PC-3 (cell line): ENCODE results near the gene SRSF5. TPM values are rescaled to one million over a fixed set of nuclear protein-coding genes. Genes with fewer than 3 reads are reported as not detected.

ENCODE experiments used
- ATAC-seq: fragments of 200-7000 bp; cut with Tn5 transposase; 2 replicates; pipeline ENCODE4 v1.9.1; 2020; ENCODE audit warnings: mild to moderate bottlenecking, moderate library complexity
- BruUV-seq: library from RNA; stranded (reverse); fragments of 400-500 nt; replicated peaks from 2 replicates; lab custom pipeline; 2021; lab: Mats Ljungman, UMichigan
- CTCF ChIA-PET: fragments of 300-600 bp; sonication (Branson Sonifier 250); formaldehyde crosslinking; loops from one replicate; lab custom pipeline; 2022; ENCODE audit warnings: antibody characterized with exemption; lab: Charles Lee
- POLR2A ChIA-PET: fragments of 300-600 bp; sonication (Branson Sonifier 250); formaldehyde crosslinking; loops from one replicate; lab custom pipeline; 2022; ENCODE audit warnings: antibody characterized with exemption; ENCODE audit not compliant: unreplicated experiment; lab: Charles Lee
- DNase-seq: peaks from one replicate; pipeline ENCODE4 v3.0.0-alpha.2; 2015
- H2AFZ ChIP-seq: fragments of 300-600 bp; sonication (generic); 2 replicates; pipeline ENCODE4 v1.6.0; 2016; ENCODE audit warnings: antibody characterized with exemption, low read length
- H3F3A ChIP-seq: fragments of 300-600 bp; sonication (generic); one replicate; pipeline ENCODE4 v1.6.0; 2017; ENCODE audit warnings: antibody characterized with exemption, low read length, control low read depth, mild to moderate bottlenecking; ENCODE audit not compliant: unreplicated experiment
- H3K27ac ChIP-seq: fragments of 300-600 bp; sonication (generic); 2 replicates; pipeline ENCODE4 v1.5.1; 2016; ENCODE audit warnings: mild to moderate bottlenecking, low read length
- H3K27me3 ChIP-seq: fragments of 300-600 bp; sonication (generic); 2 replicates; pipeline ENCODE4 v1.6.1; 2016; ENCODE audit warnings: low read length, mixed read lengths
- H3K36me3 ChIP-seq: fragments of 300-600 bp; sonication (generic); 2 replicates; pipeline ENCODE4 v1.6.1; 2016; ENCODE audit warnings: low read depth, mixed run types, low read length, mixed read lengths
- H3K4me1 ChIP-seq: fragments of 300-600 bp; sonication (generic); 2 replicates; pipeline ENCODE4 v1.5.1; 2016; ENCODE audit warnings: low read length; ENCODE audit not compliant: insufficient read depth
- H3K4me2 ChIP-seq: fragments of 300-600 bp; sonication (generic); 2 replicates; pipeline ENCODE4 v1.6.0; 2016; ENCODE audit warnings: low read length
- H3K4me3 ChIP-seq: fragments of 300-600 bp; sonication (generic); 2 replicates; pipeline ENCODE4 v1.5.1; 2016; ENCODE audit warnings: mild to moderate bottlenecking, low read length, mixed read lengths
- H3K79me2 ChIP-seq: fragments of 300-600 bp; sonication (generic); 2 replicates; pipeline ENCODE4 v1.6.1; 2017; ENCODE audit warnings: low read length, mixed read lengths
- H3K9ac ChIP-seq: fragments of 300-600 bp; sonication (generic); 2 replicates; pipeline ENCODE4 v1.6.0; 2016; ENCODE audit warnings: mild to moderate bottlenecking, low read length
- H3K9me2 ChIP-seq: fragments of 300-600 bp; sonication (generic); replicated peaks from 2 replicates; pipeline ENCODE4 v1.6.1; 2016; ENCODE audit warnings: mixed run types, low read length, mixed read lengths
- H3K9me3 ChIP-seq: fragments of 300-600 bp; sonication (generic); 2 replicates; pipeline ENCODE4 v1.6.1; 2016; ENCODE audit warnings: low read length, mixed read lengths
- H4K20me1 ChIP-seq: fragments of 300-600 bp; sonication (generic); 2 replicates; pipeline ENCODE4 v1.6.1; 2016; ENCODE audit warnings: low read length, mixed read lengths
- EZH2 ChIP-seq: fragments of 300-600 bp; sonication (generic); IDR thresholded peaks from one replicate; pipeline ENCODE4 v1.6.1; 2017; ENCODE audit warnings: antibody characterized with exemption, mild to moderate bottlenecking, low read length; ENCODE audit not compliant: unreplicated experiment
- EZH2phosphoT487 ChIP-seq: fragments of 300-600 bp; sonication (generic); IDR thresholded peaks from 2 replicates; pipeline ENCODE4 v1.6.1; 2018; ENCODE audit warnings: mild to moderate bottlenecking, antibody characterized with exemption, low read length, borderline replicate concordance
- intact Hi-C: fragments of 100-400 bp; cut with micrococcal nuclease; formaldehyde crosslinking; loops from 2 replicates; pipeline ENCODE4 v1.9.0; 2023
- total RNA-seq: library from RNA; depleted of rRNA; stranded (reverse); fragments of >200 nt; gene quantifications from 2 replicates; pipeline ENCODE4 v1.2.3, GENCODE V29; 2014
- TF ChIP-seq, protein P1 (sequence below): fragments of 300-600 bp; sonication (generic); conservative IDR thresholded peaks from 2 replicates; pipeline ENCODE4 v1.5.1; 2017; ENCODE audit warnings: antibody characterized with exemption, low read depth, mild to moderate bottlenecking, low read length

SRSF5 gene
- total RNA-seq, 1 experiment from 2014 or later = 213 TPM

DNA sequence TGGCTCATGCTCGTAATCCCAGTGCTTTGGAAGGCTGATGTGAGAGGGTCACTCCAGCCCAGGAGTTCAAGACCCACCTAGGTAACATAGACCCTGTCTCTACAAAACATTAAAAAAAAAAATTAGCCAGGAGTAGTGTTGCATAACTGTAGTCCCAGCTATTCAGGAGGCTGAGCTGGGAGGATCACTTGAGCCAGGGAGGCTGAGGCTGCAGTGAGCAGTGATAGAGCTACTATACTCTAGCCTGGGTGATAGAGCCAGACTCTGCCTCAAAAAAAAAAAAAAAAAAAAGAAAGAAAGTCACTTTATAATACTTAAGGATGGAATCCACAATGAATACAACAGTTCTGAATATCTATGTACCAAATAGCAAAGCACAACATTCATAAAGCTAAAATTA is 40.2 kb downstream of the SRSF5 start:
- no peak overlapping the region for H2AFZ ChIP-seq
- no peak overlapping the region for H3K4me2 ChIP-seq
- H3K9me3 ChIP-seq = no peaks in the 10 kb centered on the region
- no peaks in the 10 kb centered on the region for H3K4me1 ChIP-seq
- H4K20me1 ChIP-seq = no peaks in the 10 kb centered on the region
- no TSS peak for BruUV-seq
- POLR2A ChIA-PET = no interaction called here
- H3K27me3 ChIP-seq = peaks cover 18% of the 10 kb centered on the region; the same call in 1 of the 2 replicates
- DNase-seq (no peak), ATAC-seq (no peak)
- H3K79me2 ChIP-seq = no peaks in the 10 kb centered on the region
- H3K36me3 ChIP-seq = no peaks in the 10 kb centered on the region
- intact Hi-C loops = no loop called here
- TF ChIP-seq EZH2phosphoT487 (no peak), EZH2 (no peak)
- TF ChIP-seq, protein P1, sequence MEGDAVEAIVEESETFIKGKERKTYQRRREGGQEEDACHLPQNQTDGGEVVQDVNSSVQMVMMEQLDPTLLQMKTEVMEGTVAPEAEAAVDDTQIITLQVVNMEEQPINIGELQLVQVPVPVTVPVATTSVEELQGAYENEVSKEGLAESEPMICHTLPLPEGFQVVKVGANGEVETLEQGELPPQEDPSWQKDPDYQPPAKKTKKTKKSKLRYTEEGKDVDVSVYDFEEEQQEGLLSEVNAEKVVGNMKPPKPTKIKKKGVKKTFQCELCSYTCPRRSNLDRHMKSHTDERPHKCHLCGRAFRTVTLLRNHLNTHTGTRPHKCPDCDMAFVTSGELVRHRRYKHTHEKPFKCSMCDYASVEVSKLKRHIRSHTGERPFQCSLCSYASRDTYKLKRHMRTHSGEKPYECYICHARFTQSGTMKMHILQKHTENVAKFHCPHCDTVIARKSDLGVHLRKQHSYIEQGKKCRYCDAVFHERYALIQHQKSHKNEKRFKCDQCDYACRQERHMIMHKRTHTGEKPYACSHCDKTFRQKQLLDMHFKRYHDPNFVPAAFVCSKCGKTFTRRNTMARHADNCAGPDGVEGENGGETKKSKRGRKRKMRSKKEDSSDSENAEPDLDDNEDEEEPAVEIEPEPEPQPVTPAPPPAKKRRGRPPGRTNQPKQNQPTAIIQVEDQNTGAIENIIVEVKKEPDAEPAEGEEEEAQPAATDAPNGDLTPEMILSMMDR = no peak
- CTCF ChIA-PET = interaction anchor here (0.7 kb wide), 1 partner anchor 224 kb away, joined by 12 read pairs; no protein-coding TSS in a partner anchor
- H3K9me2 ChIP-seq = no peaks in the 10 kb centered on the region
- H3K9ac ChIP-seq = no peak overlapping the region
- no peak overlapping the region for H3K27ac ChIP-seq
- no peaks in the 10 kb centered on the region for H3F3A ChIP-seq
- H3K4me3 ChIP-seq = no peak overlapping the region

DNA sequence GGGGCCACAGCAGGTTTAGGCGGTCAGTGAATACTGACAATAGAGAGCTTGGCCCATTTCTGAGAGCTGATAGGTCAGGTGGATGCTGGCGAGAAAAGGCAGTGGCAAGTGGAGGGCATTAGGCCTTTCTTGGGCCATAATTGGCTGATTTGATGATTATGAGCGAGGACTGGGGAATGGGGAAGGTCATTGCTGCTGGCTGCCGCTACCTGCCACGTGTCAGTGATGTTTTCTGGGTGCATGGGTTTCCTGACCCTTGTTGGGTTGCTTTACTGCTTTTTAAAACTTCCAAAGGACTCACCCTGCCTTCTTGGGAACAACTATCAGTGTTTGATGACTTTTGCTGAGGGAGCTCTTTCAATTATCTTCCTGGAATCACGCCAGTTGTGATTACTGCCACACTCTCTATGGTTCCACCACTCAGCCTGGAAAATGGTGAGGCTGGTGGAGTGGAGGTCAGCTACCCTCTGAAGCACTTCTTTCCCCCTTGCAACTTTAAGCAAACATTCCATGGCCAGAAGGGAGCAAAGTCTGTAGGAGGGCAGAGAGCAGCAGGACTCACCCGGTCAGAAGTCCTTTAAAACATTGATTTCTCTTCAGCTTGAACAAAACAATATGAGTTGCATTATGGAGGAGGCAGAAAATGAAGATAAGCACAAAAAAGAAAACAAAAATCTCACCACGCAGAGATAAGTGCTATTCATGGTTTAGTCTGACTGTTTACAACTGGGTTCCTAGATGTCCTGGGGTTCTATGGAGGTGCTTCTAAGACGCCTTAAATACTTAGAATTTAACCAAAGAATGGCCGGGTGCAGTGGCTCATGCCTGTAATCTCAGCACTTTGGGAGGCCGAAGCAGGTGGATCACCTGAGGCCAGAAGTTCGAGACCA is 42.2 kb downstream of the SRSF5 start:
- Histone ChIP-seq H3K4me3 (no peak overlapping the region), H2AFZ (no peak overlapping the region), H3K9me3 (no peaks in the 10 kb centered on the region), H3K79me2 (no peaks in the 10 kb centered on the region), H3K9ac (no peak overlapping the region), H3K4me2 (no peak overlapping the region), H4K20me1 (no peaks in the 10 kb centered on the region), H3K27me3 (peaks cover 26% of the 10 kb centered on the region), H3K27ac (no peak overlapping the region), H3K36me3 (no peaks in the 10 kb centered on the region), H3K9me2 (no peaks in the 10 kb centered on the region), H3K4me1 (no peaks in the 10 kb centered on the region), H3F3A (no peaks in the 10 kb centered on the region)
- TF ChIP-seq, protein P1 = no peak
- no peak for TF ChIP-seq EZH2phosphoT487
- TF ChIP-seq EZH2 = no peak
- BruUV-seq = no TSS peak
- ATAC-seq (no peak), DNase-seq (no peak)
- intact Hi-C loops = no loop called here
- POLR2A ChIA-PET = no interaction called here
- CTCF ChIA-PET = no interaction called here
